HG02798 (cell line): ENCODE results near the gene TRAPPC12.

Source experiments
- ATAC-seq: cut with Tn5 transposase; IDR thresholded peaks from one replicate; pipeline ENCODE4 v1.9.1; 2021; ENCODE audit warnings: mild to moderate bottlenecking; ENCODE audit not compliant: unreplicated experiment, poor library complexity

Gene TRAPPC12

DNA sequence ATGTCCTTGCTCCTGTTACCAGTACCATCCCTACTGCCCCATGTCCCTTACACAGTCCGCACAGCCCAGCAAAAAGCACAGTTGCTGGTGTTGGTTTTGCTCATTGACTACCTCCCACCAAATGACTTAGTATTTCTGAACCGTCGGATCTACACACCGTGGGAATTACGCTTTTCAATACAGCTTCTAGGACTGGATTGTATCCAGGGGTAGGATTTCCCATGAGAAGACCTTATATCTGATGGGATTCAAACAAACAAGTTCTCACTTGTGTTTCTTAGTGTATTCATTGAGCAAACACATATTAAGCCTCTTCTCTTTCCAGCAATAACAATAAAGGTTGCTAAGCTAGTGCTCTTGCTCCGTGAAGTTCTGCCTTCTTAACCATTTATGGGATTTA lies 25.8 kb downstream of the TRAPPC12 start:
- ATAC-seq, result no peak

DNA sequence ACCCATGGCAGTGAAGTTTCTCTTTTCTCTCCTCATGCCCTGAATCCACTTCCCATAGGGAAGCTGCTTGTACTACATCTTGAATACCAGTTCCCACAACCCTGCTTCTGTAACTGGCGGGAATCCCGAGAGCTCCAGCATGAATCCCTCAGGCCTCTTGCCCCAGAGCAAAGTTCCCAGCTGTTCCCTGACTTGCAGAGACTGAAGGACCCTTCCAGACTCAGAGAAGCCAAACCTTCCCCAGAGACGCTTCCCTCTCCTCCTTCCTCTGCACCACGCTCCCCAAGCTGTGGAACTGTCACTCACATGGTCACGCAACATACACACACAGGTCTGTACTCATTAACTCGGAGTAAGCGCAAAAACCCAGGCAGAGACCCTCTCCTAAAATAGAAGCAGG lies 26.4 kb downstream of the TRAPPC12 start:
- no peak for ATAC-seq

DNA sequence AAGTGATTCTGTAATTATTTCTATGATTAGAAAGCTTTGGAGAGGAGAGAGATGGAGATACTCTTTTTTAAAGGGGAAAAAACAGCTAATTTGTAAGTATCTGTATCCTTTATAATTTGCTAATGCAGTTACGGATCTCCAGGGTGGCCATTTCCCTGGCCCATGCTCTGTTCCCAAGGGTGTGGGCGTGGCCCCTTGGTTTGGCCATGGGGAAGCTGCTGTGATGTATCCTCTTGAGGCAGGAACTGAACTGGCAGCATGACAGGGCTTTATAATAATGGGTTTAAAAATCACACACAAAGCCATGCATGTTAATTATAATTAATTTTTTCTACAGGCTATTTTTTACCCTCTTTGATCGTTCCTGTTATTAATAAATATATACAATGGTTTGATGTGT lies 27.0 kb downstream of the TRAPPC12 start:
- ATAC-seq, result no peak

DNA sequence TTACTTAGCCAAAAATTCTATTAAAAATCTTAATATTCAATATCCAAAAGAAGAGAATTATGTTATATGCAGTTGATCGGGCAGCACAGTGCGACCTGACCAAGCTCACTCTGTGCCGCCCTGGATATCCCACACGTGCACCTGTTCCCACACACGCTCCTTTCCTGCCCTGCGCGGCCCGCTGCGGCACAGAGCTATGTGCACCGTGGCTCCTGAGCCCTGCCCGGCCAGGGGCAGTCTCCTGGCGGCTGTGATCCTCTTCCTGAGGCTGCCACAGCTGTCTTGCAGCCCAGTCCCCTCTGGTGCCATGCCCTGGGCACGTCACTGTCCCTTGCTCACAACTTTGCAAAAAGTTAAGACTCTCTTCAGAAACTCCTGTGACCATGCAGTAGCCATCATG lies 29.3 kb downstream of the TRAPPC12 start:
- no peak for ATAC-seq

DNA sequence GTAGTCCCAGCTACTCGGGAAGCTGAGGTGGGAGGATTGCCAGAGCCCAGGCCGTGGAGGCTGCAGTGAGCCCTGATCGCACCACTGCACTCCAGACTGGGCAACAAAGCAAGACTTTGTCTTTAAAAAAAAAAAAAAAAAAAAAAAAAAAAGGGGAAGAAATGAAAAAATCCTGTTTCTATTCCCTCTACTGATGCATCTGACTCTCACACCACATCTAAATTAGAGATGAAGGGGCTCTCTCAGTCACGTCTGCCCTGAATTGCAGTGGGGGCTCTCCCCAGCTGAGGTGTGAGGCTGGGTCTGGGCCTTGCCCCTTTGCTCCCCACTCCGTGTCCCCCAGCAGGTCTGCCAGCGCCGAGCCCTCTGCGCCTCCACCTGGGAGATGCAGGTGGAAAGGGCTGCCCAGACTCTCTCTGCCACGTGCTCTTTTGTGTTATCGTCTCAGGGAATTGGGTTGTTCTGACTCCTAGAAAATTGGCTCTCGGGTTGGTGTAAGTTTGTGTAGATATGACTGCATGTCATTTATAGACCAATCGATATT lies 30.2 kb downstream of the TRAPPC12 start:
- no peak for ATAC-seq

DNA sequence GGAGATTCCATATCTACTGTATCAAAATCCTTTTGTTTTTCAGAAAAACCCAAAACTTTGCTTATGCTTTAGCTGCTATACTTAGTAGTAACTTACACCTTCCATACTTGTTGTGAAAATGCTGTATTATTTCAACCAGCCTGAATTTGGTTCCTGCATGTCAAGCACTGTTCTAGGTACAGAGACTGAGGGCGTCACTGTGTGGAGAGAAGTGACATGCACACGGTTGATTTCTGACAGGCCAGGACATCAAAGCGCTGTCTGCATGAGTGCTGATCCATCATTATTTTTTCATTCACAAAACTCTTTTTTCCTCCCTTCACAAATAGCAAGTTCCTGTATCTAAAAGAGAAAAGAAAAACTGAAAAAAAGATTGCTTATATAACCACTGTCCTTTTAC lies 31.6 kb downstream of the TRAPPC12 start:
- no peak for ATAC-seq

DNA sequence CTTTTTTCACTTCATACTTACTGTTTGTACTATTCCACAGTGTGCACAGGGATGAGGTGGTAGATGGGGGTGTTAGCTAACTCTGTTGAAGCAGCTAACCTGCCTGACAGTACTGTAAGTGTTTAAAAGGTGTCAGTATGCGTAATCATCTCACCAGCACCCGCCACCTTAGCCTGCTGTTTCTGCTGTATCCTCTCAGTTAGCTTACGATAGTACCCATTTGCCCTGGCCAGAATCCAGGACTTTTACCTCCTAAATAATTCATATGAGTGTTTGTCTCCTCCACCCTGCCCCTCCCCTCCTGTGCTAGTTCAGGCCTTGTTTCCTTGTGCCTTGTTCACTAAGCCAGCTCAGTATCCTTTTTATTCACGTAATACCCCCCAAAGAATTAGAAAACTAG lies 34.2 kb downstream of the TRAPPC12 start:
- no peak for ATAC-seq

DNA sequence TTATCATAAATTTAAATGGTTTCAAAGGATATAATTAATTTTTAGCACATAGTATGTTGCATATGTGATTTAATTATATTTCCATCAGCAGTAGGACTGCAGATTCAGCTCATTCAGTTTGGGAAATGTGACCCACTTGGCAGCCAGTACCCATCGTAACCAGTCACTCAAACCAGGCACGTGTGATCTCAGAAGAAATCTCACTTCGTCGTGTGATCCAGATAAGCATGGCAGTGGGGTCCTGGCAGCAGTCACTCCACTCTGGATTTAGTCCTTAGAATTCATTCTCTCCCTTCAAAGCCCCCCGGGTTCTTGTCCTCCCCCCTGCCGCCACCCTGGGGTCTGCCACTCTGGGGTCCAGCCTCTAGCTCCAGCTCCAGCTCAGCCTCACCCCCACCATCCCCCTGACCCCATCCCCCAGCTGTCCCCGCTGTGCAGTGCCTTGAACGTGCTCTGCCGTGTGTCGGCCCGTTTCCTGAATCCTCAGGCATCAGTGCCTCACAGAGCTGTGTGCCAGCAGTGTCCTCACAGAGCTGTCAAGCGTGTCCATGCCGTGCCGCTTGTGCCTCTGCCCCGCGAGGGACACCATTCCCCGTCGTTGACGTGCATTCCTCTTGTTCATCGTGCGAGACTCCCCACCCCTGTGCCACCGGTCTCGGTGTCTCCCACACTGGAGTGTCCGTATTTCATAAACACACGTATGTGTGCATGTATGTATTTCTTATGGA lies 34.8 kb downstream of the TRAPPC12 start:
- ATAC-seq, result no peak

DNA sequence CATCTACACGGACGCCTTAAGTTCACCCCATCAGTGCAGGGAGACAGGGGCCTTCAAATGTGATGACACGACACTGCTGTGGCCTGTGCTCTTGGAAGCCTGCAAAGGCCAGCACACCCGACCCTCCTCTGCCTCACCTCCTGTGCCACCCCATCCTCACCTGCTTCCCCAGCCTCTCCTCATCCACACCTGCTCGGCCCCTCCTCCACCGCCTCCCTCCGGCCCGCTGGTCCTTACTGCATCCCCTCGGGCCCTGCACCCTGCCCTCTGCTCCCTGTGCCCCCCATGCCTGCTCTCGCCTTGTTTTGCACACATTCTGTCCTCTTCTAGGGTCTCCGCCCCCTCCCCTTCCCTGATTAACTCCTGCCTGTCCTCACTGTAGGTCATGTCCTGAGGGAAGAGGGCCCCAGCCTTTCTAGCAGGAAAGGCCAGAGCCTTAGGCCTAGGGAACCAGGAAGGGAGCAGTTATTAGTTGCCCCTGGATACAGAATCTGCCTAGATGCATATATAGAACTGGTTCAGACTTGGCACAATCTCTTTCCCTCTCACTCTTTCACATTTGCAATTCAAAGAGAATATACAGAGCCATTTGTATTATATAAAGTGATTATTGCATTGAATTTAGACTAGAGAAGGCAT lies 39.4 kb downstream of the TRAPPC12 start:
- no peak for ATAC-seq

DNA sequence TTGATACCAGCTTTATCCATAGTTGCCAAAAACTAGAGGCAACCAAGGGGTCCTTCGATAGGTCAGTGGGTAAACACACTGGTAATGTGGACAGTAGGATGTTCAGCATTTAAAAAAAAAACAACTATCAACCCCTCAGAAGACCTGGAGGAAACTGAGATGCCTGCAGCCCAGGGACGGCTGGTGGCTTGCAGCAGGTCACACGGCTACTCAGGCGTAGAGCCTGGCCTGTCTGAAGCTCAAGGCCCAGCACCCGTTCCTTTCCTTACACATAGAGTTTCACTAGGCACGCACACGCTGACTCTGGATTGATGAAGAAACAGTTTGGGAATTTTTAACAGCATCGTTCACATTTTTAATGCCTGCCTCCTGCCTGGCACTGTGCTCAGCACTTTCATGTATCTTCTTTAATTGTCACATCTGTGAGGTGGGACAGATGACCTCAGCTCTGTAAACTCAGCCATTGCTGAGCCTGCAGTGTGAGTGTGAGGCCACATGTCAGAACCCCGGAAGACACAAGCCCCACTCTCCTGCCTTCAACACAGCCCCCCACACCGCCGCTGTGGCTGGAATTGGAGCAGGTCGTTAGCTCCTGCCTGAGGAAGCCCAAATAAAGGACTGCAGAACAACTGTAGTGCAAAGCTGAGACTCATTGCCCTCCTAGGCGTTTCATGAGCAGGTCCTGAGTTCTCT lies 40.7 kb downstream of the TRAPPC12 start:
- no peak for ATAC-seq

DNA sequence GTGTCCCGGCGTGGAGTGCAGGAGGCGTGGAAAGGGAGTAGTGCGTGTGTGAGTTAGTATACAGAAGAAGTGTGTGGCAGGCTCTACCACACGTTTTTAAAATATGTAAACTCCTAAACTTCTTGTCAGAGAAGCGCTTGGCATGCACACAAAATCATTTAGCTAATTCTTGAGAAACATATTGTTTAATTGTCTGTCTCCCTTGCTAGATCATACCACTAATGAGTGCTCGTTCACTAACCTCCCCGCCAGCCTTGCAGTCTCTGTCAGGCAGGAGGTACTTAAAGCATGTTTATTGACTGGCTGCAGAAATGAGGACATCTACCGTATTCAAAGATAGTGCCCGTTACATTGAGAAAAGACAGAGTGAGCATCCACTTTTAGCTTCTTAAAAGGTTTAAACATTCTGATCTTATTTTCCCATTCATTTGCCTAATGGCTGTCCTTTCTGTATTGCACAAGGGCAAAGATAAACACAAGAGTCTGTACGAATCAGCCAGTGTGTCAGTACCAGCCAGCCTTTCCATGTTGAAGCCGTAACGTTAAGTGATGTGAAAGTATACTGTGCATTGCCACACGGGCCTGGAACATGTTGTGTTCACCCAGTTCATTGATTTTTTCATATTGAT lies 41.4 kb downstream of the TRAPPC12 start:
- ATAC-seq, result no peak

DNA sequence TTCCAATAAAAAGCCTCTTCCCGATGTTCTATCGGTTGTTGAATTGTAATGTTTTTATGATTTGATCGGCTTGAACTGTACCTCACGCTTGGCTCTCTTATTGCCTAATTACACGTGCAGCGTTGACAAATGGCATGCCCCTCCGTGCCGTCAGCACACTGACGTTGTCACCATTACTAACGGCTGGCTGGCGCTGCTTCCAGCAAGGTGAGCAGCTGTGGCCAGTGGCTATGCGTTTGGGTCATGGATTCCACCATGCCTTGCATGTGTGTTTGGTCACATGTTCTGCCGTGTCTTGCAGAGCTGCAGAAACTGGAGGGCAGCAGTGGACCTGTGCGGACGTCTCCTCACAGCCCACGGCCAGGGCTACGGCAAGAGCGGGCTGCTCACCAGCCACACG lies 42.1 kb downstream of the TRAPPC12 start:
- ATAC-seq, result no peak

DNA sequence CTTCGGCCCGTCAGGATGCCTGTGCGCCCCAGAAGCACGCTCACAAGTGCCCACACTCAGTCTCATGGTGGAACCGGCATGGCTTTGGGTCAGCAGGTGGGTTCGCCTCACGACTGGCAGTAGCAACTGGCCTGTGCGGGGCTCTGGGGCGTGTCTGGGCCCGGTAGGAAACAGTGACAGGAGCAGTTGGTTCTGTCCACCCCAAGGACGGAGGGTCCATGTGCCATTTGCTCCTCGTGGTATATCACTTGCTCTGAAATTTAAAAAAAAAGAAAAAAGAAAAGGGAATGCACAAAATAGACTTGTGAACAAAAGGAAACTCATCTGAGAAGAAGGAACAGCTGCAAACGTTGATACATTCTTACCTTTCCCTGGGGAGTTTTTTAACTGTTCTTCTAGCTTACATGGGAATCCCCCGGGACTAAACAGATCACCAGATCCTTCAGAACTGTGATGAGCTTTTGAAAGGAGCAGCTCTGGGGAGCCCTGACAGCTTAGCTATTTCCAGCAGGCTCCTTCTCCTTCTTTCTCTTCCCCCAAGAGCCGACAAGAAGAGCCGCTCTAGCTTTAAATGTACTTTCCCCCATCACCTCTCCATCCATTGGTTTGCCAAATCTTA lies 42.8 kb downstream of the TRAPPC12 start:
- ATAC-seq, result peak; percentile 52

DNA sequence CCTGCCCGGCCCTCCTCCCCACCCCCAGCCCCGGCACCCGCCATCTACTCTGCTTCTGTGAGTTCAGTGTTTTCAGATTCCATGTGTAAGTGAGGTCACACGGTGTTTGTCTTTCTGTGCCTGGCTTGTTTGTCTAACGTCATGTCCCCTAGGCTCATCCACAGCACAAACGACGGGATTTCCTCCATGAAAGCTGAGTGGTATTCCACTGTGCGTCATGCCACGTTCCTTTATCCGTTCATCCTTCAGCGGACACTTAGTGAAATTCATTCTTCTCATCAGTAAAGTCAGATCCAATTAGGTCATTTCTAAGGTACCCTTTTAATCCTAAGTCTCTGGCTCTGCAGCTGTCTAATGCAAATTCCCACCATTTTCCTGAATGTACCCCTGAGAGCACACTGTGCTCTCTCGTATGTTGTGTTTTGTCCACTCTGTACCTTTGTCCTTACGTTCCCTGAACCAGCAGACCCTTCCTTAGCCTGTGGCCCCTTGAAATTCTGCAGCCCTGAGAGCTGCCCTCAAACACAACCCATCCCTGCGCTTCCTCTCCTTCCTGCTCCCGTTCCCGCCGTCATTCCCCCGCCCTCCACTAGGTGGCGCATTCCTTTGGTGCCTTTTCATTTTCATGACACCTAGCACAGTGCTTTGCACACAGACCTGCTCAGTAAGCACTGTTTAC lies 44.1 kb downstream of the TRAPPC12 start:
- ATAC-seq, result peak; percentile 40

DNA sequence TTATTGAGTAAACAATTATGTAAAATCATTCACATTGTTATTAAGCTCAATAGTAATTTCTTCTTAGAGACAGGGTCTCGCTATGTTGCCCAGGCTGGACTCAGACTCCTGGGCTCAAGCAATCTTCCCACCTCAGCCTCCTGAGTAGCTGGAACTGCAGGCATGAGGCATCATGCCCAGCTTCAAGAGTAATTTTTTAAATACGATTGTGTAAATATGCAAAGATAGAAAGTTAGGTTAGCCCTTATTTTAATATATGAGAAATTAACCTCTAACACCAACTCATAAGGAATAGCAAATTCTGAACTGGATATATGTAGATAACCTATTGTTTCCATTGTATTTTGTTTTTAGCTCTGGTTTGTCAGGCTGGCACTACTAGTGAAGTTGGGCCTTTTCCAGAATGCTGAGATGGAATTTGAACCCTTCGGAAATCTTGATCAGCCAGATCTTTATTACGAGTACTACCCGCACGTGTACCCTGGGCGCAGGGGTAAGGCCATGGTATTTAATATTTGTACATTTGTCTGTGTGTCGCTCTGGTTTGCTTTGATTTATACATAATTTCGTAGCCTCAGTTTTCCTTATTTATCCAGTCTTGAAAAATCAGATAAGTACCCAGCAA lies 44.8 kb downstream of the TRAPPC12 start:
- no peak for ATAC-seq

DNA sequence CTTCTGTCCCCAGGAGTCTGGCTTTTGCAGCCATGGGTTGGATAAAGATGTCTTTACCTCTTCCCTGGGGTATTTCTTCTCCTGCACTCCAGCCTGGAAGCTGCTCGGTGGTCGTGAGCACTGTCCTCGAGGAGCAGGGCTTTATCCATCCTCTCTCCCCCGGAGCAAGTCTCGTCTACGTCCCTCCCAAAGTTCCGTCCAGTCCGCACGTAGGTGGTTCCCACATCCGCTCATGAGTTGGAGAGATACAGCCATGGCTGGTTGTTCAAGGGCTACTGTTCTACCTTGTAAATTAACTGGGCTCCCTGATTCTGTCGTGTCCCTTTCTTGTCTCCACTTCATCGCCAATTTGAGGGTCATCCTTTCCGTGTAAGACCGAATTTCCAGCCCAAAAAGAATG lies 47.1 kb downstream of the TRAPPC12 start:
- ATAC-seq, result no peak

DNA sequence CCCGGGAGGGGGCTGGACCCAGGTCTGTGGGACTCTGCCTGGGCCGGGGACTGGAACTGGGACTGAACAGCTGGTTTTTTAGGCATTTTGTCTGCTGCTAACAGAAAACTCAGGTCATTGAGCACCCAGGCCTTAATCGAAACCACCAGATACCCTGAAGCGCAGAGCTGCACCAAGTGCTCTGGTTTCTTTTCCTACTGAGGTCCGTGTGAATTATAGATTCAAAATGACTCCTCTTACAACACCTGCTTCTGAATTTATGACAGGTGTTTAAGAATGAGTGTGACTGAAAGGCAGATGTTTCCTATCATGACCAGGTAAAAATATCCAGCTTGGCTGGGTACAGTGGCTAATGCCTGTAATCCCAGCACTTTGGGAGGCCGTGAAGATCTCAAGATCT lies 47.8 kb downstream of the TRAPPC12 start:
- peak; percentile 77 for ATAC-seq

DNA sequence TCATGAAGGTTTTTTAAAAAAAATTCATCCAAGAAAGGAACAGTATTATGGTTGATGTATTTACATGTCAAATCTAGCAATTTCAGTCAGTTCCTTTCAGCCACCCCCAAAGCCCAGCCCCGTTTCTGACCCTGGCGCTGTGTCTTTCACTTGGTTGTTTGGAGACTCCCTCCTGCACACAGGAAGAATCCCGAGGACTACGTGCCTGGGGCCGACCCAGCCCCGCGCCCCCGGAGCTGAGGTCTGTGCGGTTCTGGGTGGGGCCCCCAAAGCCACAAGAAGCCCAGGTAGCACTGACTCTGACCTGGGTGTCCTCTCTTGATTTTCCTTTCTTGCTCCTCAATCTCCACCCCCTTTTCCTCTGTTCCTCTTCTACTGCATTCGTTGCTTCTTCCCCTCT lies 49.1 kb downstream of the TRAPPC12 start:
- ATAC-seq, result no peak

DNA sequence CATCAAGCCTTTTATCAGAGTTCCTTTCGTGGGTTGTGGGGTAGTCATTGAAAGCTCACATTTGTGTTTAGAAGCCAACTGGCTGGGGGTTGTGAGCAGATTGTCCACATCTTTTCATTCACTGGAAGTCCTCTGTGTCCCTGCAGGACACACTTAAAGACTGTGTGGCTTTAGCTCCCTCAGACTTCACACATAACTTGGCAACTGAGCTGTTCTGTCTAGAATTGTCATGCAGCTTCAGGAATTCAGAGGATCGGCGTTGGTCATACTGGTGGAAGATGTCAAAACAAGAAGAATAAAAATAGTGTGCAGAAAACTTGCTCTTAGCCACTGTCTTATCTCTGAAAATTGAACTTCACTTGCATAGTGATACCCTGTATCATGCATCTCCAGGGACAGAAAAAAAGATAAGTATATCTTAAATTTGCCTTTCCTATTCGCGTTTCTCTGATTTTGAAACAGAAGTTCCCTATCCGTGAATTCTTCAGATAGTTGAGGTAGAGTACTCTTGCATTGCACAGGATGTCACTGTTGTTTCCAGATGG lies 49.6 kb downstream of the TRAPPC12 start:
- no peak for ATAC-seq
